ENCODE measurements around the gene METTL6.
"Not testable (repeated sequence)": the region's sequence is repeated elsewhere in the genome, so short reads cannot be mapped to it uniquely, and the experiment has no call there.

The METTL6 gene

GRCh38 chr3:15426579-15427118 is 695 bp downstream of the METTL6 start:
- peaks cover 3% of the 10 kb centered on the region for H3K4me1 ChIP-seq (ENCODE audit: control insufficient read depth, insufficient read depth, low read length)
- no peaks in the 10 kb centered on the region for H3K36me3 ChIP-seq (ENCODE audit: control insufficient read depth, insufficient read depth, low read length)
- H3K9me3 ChIP-seq (ENCODE audit: control insufficient read depth, low read length), result no peaks in the 10 kb centered on the region
- peak overlapping the region; percentile 99 for H3K4me3 ChIP-seq (ENCODE audit: low read length)
- no peaks in the 10 kb centered on the region for H3K27me3 ChIP-seq (ENCODE audit: control insufficient read depth, insufficient read depth, low read length)
- peak overlapping the region; percentile 97 for H3K9ac ChIP-seq (ENCODE audit: low read length)

- Histone ChIP-seq H3K9me3 (ENCODE audit: control insufficient read depth, low read length) (no peaks in the 10 kb centered on the region), H3K36me3 (ENCODE audit: control insufficient read depth, insufficient read depth, low read length) (no peaks in the 10 kb centered on the region), H3K9ac (ENCODE audit: low read length) (no peak overlapping the region), H3K4me1 (ENCODE audit: control insufficient read depth, insufficient read depth, low read length) (no peaks in the 10 kb centered on the region), H3K4me3 (ENCODE audit: low read length) (no peak overlapping the region), H3K27me3 (ENCODE audit: control insufficient read depth, insufficient read depth, low read length) (no peaks in the 10 kb centered on the region)
Measured at GRCh38 chr3:15420871-15421270, 6.5 kb downstream of the METTL6 start.

GRCh38 chr3:15410966-15411365 is 16.4 kb downstream of the METTL6 start:
- H3K9ac ChIP-seq (ENCODE audit: low read length); H3K9me3 ChIP-seq (ENCODE audit: control insufficient read depth, low read length); H3K27me3 ChIP-seq (ENCODE audit: control insufficient read depth, insufficient read depth, low read length); H3K36me3 ChIP-seq (ENCODE audit: control insufficient read depth, insufficient read depth, low read length); H3K4me3 ChIP-seq (ENCODE audit: low read length); H3K4me1 ChIP-seq (ENCODE audit: control insufficient read depth, insufficient read depth, low read length): not testable (repeated sequence)

GRCh38 chr3:15409774-15410173 is 17.6 kb downstream of the METTL6 start:
- no peaks in the 10 kb centered on the region for H3K9me3 ChIP-seq (ENCODE audit: control insufficient read depth, low read length)
- H3K36me3 ChIP-seq (ENCODE audit: control insufficient read depth, insufficient read depth, low read length), result no peaks in the 10 kb centered on the region
- no peak overlapping the region for H3K9ac ChIP-seq (ENCODE audit: low read length)

GRCh38 chr3:15409239-15409638 is 18.1 kb downstream of the METTL6 start:
- Histone ChIP-seq H3K9ac (ENCODE audit: low read length) (no peak overlapping the region), H3K27me3 (ENCODE audit: control insufficient read depth, insufficient read depth, low read length) (no peaks in the 10 kb centered on the region), H3K4me1 (ENCODE audit: control insufficient read depth, insufficient read depth, low read length) (no peaks in the 10 kb centered on the region), H3K4me3 (ENCODE audit: low read length) (no peak overlapping the region), H3K9me3 (ENCODE audit: control insufficient read depth, low read length) (no peaks in the 10 kb centered on the region), H3K36me3 (ENCODE audit: control insufficient read depth, insufficient read depth, low read length) (no peaks in the 10 kb centered on the region)

More at GRCh38 chr3:15409774-15410173, 17.6 kb downstream of the METTL6 start:
- H3K4me1 ChIP-seq (ENCODE audit: control insufficient read depth, insufficient read depth, low read length), result no peaks in the 10 kb centered on the region
- no peak overlapping the region for H3K4me3 ChIP-seq (ENCODE audit: low read length)
- no peaks in the 10 kb centered on the region for H3K27me3 ChIP-seq (ENCODE audit: control insufficient read depth, insufficient read depth, low read length)

DNA sequence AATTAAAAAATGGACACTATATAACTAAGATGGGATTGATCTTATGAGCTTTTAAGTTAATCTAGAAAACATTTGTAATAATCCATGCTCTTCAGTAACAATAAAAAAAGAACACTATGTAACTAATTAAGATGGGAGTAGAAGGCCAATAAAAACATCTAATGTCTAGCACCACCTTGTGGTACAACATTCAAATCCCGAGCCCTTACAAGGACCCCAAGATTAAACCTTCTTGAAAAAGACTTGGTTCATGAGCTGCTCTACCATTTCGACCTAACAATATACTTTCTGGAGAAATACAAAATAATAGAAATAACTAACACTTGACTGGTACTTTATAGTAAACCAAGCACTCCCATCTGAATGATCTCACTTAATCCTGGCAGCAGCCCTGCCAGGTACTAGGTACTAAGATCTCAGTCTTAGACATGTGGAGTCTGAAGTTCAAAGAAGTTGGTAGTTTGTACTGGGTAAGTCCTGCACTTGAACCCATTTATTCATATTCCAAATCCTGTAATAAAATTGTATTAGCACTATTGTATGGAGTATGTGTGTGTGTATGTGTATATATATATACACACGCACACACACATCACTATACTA is 21.8 kb downstream of the METTL6 start:
- H3K4me1 ChIP-seq (ENCODE audit: control insufficient read depth, insufficient read depth, low read length), result no peaks in the 10 kb centered on the region
- H3K27me3 ChIP-seq (ENCODE audit: control insufficient read depth, insufficient read depth, low read length), result no peaks in the 10 kb centered on the region
- no peaks in the 10 kb centered on the region for H3K9me3 ChIP-seq (ENCODE audit: control insufficient read depth, low read length)
- no peaks in the 10 kb centered on the region for H3K36me3 ChIP-seq (ENCODE audit: control insufficient read depth, insufficient read depth, low read length)
- no peak overlapping the region for H3K4me3 ChIP-seq (ENCODE audit: low read length)
- no peak overlapping the region for H3K9ac ChIP-seq (ENCODE audit: low read length)

GRCh38 chr3:15404767-15405166 is 22.6 kb downstream of the METTL6 start:
- no peaks in the 10 kb centered on the region for H3K9me3 ChIP-seq (ENCODE audit: control insufficient read depth, low read length)
- H3K36me3 ChIP-seq (ENCODE audit: control insufficient read depth, insufficient read depth, low read length), result no peaks in the 10 kb centered on the region
- H3K27me3 ChIP-seq (ENCODE audit: control insufficient read depth, insufficient read depth, low read length), result no peaks in the 10 kb centered on the region
- H3K4me1 ChIP-seq (ENCODE audit: control insufficient read depth, insufficient read depth, low read length), result no peaks in the 10 kb centered on the region
- no peak overlapping the region for H3K9ac ChIP-seq (ENCODE audit: low read length)
- no peak overlapping the region for H3K4me3 ChIP-seq (ENCODE audit: low read length)

- H3K4me1 ChIP-seq (ENCODE audit: control insufficient read depth, insufficient read depth, low read length), result no peaks in the 10 kb centered on the region
- no peak overlapping the region for H3K9ac ChIP-seq (ENCODE audit: low read length)
- H3K4me3 ChIP-seq (ENCODE audit: low read length), result no peak overlapping the region
Measured at GRCh38 chr3:15403965-15404364, 23.4 kb downstream of the METTL6 start.

GRCh38 chr3:15403495-15403894 is 23.8 kb downstream of the METTL6 start:
- H3K4me3 ChIP-seq (ENCODE audit: low read length), result no peak overlapping the region
- H3K9me3 ChIP-seq (ENCODE audit: control insufficient read depth, low read length), result no peaks in the 10 kb centered on the region
- no peak overlapping the region for H3K9ac ChIP-seq (ENCODE audit: low read length)
- H3K4me1 ChIP-seq (ENCODE audit: control insufficient read depth, insufficient read depth, low read length), result no peaks in the 10 kb centered on the region
- H3K36me3 ChIP-seq (ENCODE audit: control insufficient read depth, insufficient read depth, low read length), result no peaks in the 10 kb centered on the region
- H3K27me3 ChIP-seq (ENCODE audit: control insufficient read depth, insufficient read depth, low read length), result no peaks in the 10 kb centered on the region

More at GRCh38 chr3:15403965-15404364, 23.4 kb downstream of the METTL6 start:
- no peaks in the 10 kb centered on the region for H3K36me3 ChIP-seq (ENCODE audit: control insufficient read depth, insufficient read depth, low read length)
- no peaks in the 10 kb centered on the region for H3K9me3 ChIP-seq (ENCODE audit: control insufficient read depth, low read length)
- H3K27me3 ChIP-seq (ENCODE audit: control insufficient read depth, insufficient read depth, low read length), result no peaks in the 10 kb centered on the region

DNA sequence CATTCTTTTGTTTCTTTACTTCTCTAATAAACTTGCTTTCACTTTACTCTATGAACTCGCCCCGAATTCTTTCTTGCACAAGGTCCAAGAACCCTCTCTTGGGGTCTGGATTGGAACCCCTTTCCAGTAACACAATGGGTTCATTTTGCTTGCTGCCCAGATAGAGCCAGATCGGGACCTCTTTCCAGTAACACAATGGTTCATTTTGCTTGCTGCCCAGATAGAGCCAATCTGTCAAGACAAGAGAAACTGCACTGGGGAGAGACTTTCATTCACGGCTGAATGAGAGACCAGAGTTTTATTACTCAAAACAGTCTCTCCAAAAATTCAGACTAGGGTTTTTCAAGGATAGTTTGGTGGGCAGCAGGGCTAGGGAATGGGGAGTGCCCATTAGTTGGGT is 25.4 kb downstream of the METTL6 start:
- Histone ChIP-seq H3K9ac (ENCODE audit: low read length) (no peak overlapping the region), H3K27me3 (ENCODE audit: control insufficient read depth, insufficient read depth, low read length) (no peaks in the 10 kb centered on the region), H3K4me3 (ENCODE audit: low read length) (no peak overlapping the region), H3K4me1 (ENCODE audit: control insufficient read depth, insufficient read depth, low read length) (no peaks in the 10 kb centered on the region), H3K9me3 (ENCODE audit: control insufficient read depth, low read length) (no peaks in the 10 kb centered on the region), H3K36me3 (ENCODE audit: control insufficient read depth, insufficient read depth, low read length) (no peaks in the 10 kb centered on the region)

GRCh38 chr3:15399970-15400369 is 27.4 kb downstream of the METTL6 start:
- Histone ChIP-seq H3K27me3 (ENCODE audit: control insufficient read depth, insufficient read depth, low read length) (no peaks in the 10 kb centered on the region), H3K4me3 (ENCODE audit: low read length) (no peak overlapping the region), H3K9me3 (ENCODE audit: control insufficient read depth, low read length) (no peaks in the 10 kb centered on the region), H3K36me3 (ENCODE audit: control insufficient read depth, insufficient read depth, low read length) (no peaks in the 10 kb centered on the region), H3K4me1 (ENCODE audit: control insufficient read depth, insufficient read depth, low read length) (no peaks in the 10 kb centered on the region), H3K9ac (ENCODE audit: low read length) (no peak overlapping the region)

DNA sequence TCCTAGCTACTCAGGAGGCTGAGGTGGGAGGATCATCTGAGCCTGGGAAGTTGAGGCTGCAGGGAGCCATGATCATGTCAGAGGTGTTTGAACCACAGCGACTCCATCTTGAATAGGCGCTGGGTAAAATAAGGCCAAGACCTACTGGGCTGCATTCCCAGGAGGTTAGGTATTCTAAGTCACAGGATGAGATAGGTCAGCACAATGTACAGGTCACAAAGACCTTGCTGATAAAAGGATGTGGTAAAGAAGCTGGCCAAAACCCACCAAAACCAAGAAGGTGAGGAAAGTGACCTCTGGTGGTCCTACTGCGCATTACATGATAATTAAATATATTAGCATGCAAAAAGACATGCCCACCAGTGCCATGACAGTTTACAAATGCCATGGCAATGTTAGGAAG is 28.6 kb downstream of the METTL6 start:
- H3K27me3 ChIP-seq (ENCODE audit: control insufficient read depth, insufficient read depth, low read length); H3K4me1 ChIP-seq (ENCODE audit: control insufficient read depth, insufficient read depth, low read length); H3K9ac ChIP-seq (ENCODE audit: low read length); H3K36me3 ChIP-seq (ENCODE audit: control insufficient read depth, insufficient read depth, low read length); H3K4me3 ChIP-seq (ENCODE audit: low read length); H3K9me3 ChIP-seq (ENCODE audit: control insufficient read depth, low read length): not testable (repeated sequence)

DNA sequence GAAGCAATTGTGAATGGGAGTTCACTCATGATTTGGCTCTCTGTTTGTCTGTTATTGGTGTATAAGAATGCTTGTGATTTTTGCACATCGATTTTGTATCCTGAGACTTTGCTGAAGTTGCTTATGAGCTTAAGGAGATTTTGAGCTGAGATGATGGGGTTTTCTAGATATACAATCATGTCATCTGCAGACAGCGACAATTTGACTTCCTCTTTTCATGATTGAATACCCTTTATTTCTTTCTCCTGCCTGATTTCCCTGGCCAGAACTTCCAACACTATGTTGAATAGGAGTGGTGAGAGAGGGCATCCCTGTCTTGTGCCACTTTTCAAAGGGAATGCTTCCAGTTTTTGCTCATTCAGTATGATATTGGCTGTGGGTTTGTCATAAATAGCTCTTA is 34.1 kb downstream of the METTL6 start:
- H3K36me3 ChIP-seq (ENCODE audit: control insufficient read depth, insufficient read depth, low read length); H3K9me3 ChIP-seq (ENCODE audit: control insufficient read depth, low read length); H3K27me3 ChIP-seq (ENCODE audit: control insufficient read depth, insufficient read depth, low read length); H3K9ac ChIP-seq (ENCODE audit: low read length); H3K4me3 ChIP-seq (ENCODE audit: low read length); H3K4me1 ChIP-seq (ENCODE audit: control insufficient read depth, insufficient read depth, low read length): not testable (repeated sequence)

Measured in mucosa of stomach (tissue), 1 donor.